GM12801 (cell line): ENCODE data around the gene HPCAL4.

Experiments
- CTCF ChIP-seq: IDR thresholded peaks from one replicate; pipeline ENCODE4 v1.5.1; 2011; ENCODE audit warnings: control low read depth; ENCODE audit not compliant: insufficient read length; ENCODE audit errors: extremely low read depth

HPCAL4 gene

GRCh38 chr1:39649636-39650185, 41.5 kb downstream of the HPCAL4 start:
- TF ChIP-seq CTCF = no peak

GRCh38 chr1:39648496-39648895, 42.7 kb downstream of the HPCAL4 start:
- no peak for TF ChIP-seq CTCF

- TF ChIP-seq CTCF = no peak
These were observed 44.0 kb downstream of the HPCAL4 start for GRCh38 chr1:39647247-39647646.

GRCh38 chr1:39646232-39647081, 44.8 kb downstream of the HPCAL4 start:
- no peak for TF ChIP-seq CTCF

- no peak for TF ChIP-seq CTCF
These were observed 45.7 kb downstream of the HPCAL4 start for GRCh38 chr1:39645411-39646043.

- no peak for TF ChIP-seq CTCF
These were observed 47.5 kb downstream of the HPCAL4 start for GRCh38 chr1:39643705-39644104.

- TF ChIP-seq CTCF = no peak
These were observed 48.4 kb downstream of the HPCAL4 start for GRCh38 chr1:39642796-39643195.
